KMS-11 (cell line): ENCODE data around the gene MAP3K2.

Experiments used
- H2AFZ ChIP-seq: fragments of 200-600 bp; sonication (generic); 2 replicates; pipeline ENCODE4 v1.6.1; 2016; ENCODE audit warnings: antibody characterized with exemption, mixed run types, low read depth
- H3K27ac ChIP-seq: fragments of 200-600 bp; sonication (generic); 2 replicates; pipeline ENCODE4 v1.6.1; 2016; ENCODE audit warnings: mild to moderate bottlenecking, mixed run types
- H3K27me3 ChIP-seq: fragments of 200-600 bp; sonication (generic); 2 replicates; pipeline ENCODE4 v1.6.1; 2017; ENCODE audit warnings: mild to moderate bottlenecking, low read depth, mixed run types, moderate library complexity; ENCODE audit not compliant: insufficient read depth
- H3K36me3 ChIP-seq: fragments of 200-600 bp; sonication (generic); 2 replicates; pipeline ENCODE4 v1.6.1; 2017; ENCODE audit warnings: mild to moderate bottlenecking, mixed run types; ENCODE audit not compliant: insufficient read depth
- H3K4me1 ChIP-seq: fragments of 200-600 bp; sonication (generic); 2 replicates; pipeline ENCODE4 v1.6.1; 2016; ENCODE audit warnings: mild to moderate bottlenecking, low read depth, mixed run types; ENCODE audit not compliant: poor library complexity, severe bottlenecking
- H3K4me2 ChIP-seq: fragments of 200-600 bp; sonication (generic); 2 replicates; pipeline ENCODE4 v1.7.0; 2016; ENCODE audit warnings: mild to moderate bottlenecking, mixed run types
- H3K4me3 ChIP-seq: fragments of 200-600 bp; sonication (generic); IDR thresholded peaks from 2 replicates; pipeline ENCODE4 v1.6.1; 2017; ENCODE audit warnings: low read depth, low read length, mixed read lengths; ENCODE audit not compliant: insufficient read depth
- H3K79me2 ChIP-seq: fragments of 200-600 bp; sonication (generic); 2 replicates; pipeline ENCODE4 v1.6.1; 2016; ENCODE audit warnings: low read depth, mixed run types; ENCODE audit not compliant: insufficient read depth
- H3K9ac ChIP-seq: fragments of 200-600 bp; sonication (generic); 2 replicates; pipeline ENCODE4 v1.6.1; 2016; ENCODE audit warnings: mild to moderate bottlenecking, mixed run types
- H4K20me1 ChIP-seq: fragments of 200-600 bp; sonication (generic); 2 replicates; pipeline ENCODE4 v1.6.1; 2016; ENCODE audit warnings: mild to moderate bottlenecking, mixed run types; ENCODE audit not compliant: insufficient read depth
- TF ChIP-seq, protein P1 (sequence below): fragments of 200-600 bp; sonication (generic); conservative IDR thresholded peaks from 2 replicates; pipeline ENCODE4 v1.6.1; 2017; ENCODE audit warnings: low read depth, mild to moderate bottlenecking, antibody characterized with exemption, low read length, moderate library complexity, mixed read lengths

Gene MAP3K2

DNA sequence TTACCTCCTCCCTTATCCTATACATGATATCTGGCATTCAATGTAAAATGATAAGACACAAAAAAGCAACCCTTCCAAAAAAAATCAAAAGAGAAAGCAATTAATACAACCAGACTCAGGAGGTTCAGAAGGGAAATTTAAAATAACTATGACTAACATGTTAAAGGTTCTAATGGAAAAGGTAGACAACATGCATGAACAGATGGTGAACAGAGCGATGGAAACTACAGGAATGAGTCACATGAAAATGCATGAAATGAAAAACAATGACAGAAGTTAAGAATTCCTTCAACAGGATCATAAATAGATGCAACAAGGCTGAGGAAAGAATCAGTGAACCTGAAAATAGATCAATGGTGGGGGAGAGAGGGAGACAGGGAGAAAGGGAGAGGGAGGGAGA is 67.7 kb downstream of the MAP3K2 start:
- no peak overlapping the region for H3K4me3 ChIP-seq
- H3K27me3 ChIP-seq, result no peaks in the 10 kb centered on the region
- H3K36me3 ChIP-seq, result no peaks in the 10 kb centered on the region
- H3K4me2 ChIP-seq, result no peak overlapping the region
- TF ChIP-seq, protein P1, sequence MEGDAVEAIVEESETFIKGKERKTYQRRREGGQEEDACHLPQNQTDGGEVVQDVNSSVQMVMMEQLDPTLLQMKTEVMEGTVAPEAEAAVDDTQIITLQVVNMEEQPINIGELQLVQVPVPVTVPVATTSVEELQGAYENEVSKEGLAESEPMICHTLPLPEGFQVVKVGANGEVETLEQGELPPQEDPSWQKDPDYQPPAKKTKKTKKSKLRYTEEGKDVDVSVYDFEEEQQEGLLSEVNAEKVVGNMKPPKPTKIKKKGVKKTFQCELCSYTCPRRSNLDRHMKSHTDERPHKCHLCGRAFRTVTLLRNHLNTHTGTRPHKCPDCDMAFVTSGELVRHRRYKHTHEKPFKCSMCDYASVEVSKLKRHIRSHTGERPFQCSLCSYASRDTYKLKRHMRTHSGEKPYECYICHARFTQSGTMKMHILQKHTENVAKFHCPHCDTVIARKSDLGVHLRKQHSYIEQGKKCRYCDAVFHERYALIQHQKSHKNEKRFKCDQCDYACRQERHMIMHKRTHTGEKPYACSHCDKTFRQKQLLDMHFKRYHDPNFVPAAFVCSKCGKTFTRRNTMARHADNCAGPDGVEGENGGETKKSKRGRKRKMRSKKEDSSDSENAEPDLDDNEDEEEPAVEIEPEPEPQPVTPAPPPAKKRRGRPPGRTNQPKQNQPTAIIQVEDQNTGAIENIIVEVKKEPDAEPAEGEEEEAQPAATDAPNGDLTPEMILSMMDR, result no peak
- H3K9ac ChIP-seq, result no peak overlapping the region
- no peaks in the 10 kb centered on the region for H3K79me2 ChIP-seq
- no peaks in the 10 kb centered on the region for H3K4me1 ChIP-seq
- H2AFZ ChIP-seq, result no peak overlapping the region
- H3K27ac ChIP-seq, result no peak overlapping the region
- H4K20me1 ChIP-seq, result no peaks in the 10 kb centered on the region

DNA sequence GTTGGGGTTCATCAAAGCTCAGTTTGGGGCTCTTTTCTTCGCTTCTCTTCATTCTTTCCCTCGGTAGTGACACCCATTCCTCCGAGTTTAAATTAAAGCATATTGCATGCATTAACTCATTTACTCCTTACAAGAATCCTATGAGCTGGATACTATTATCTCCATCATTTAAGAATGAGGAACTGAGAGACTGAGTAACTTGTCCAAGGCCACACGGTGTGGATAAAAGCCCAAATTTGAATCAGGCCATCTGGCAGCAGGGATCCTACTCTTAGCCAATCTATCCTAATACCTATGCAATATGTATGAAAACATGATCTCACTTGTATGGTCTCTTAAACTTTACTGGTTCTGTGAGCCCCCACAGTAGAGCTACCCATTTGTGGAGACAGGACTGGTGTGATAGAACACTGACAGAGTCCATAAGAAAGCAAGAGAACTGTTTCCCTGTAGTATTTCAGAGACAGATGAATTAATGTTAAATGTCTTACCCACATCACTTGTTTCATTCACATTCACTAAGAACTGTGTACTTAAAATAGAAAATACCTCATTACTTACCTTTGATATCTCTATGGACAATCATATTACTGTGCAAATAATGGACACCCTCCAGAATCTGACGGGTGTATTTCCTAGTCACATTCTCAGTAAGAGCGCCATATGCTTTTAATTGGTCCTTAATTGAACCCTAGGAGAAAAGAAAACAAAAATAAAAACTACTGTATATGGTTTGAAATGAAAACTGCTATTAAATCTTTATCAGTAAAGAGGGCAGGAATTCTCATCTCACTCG is 73.4 kb downstream of the MAP3K2 start:
- no peak overlapping the region for H2AFZ ChIP-seq
- H3K27ac ChIP-seq, result no peak overlapping the region
- H4K20me1 ChIP-seq, result no peaks in the 10 kb centered on the region
- H3K4me2 ChIP-seq, result no peak overlapping the region
- H3K4me3 ChIP-seq, result no peak overlapping the region
- TF ChIP-seq, protein P1, result no peak
- H3K79me2 ChIP-seq, result no peaks in the 10 kb centered on the region
- H3K4me1 ChIP-seq, result no peaks in the 10 kb centered on the region
- no peak overlapping the region for H3K9ac ChIP-seq
- H3K36me3 ChIP-seq, result peaks cover 3% of the 10 kb centered on the region; the same call in 1 of the 2 replicates
- no peaks in the 10 kb centered on the region for H3K27me3 ChIP-seq

DNA sequence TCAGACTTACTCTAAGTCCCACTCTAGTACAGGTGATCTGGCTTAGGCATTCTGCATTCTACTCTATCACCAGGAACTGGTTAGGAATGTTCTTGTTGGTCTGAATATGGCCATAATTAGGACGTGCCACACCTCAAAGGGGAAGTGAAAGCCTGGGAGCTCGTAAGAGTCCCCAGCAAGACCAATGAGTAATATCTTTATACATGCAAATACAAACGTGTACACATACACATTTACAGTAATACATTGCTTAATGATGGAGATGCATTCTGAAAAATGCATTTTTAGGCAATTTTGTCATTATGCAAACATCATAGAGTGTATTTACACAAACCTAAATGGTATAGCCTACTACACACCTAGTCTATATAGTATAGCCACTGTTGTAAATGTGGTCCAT is 74.4 kb downstream of the MAP3K2 start:
- no peak overlapping the region for H3K9ac ChIP-seq
- H3K27ac ChIP-seq, result no peak overlapping the region
- TF ChIP-seq, protein P1, result no peak
- no peak overlapping the region for H3K4me3 ChIP-seq
- peaks cover 3% of the 10 kb centered on the region; the same call in 1 of the 2 replicates for H3K36me3 ChIP-seq
- no peaks in the 10 kb centered on the region for H3K4me1 ChIP-seq
- H3K4me2 ChIP-seq, result no peak overlapping the region
- H3K79me2 ChIP-seq, result no peaks in the 10 kb centered on the region
- no peak overlapping the region for H2AFZ ChIP-seq
- no peaks in the 10 kb centered on the region for H3K27me3 ChIP-seq
- no peaks in the 10 kb centered on the region for H4K20me1 ChIP-seq

DNA sequence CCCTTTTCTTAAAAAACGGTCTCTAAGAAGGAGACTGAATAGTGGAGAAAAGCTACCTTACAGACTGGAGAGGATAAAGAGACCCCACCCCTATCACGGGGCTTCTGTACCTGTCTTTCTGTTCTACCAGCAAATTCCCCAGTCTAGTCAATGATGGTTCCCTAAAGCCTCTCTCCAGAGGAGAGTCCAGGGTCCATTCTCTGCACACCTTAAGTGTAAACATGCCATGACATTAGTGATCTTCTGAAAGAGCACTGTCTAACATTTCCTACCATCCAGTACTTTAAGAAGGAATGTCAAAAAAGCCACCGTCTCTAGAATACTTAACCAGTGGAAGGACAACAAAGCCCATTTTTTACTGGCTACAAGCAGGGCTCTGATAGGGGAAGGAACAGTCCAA is 76.8 kb downstream of the MAP3K2 start:
- no peak overlapping the region for H3K27ac ChIP-seq
- H3K4me1 ChIP-seq, result no peaks in the 10 kb centered on the region

More for the DNA sequence above, 76.8 kb downstream of the MAP3K2 start:
- no peaks in the 10 kb centered on the region for H4K20me1 ChIP-seq
- H2AFZ ChIP-seq, result no peak overlapping the region
- H3K9ac ChIP-seq, result no peak overlapping the region
- H3K36me3 ChIP-seq, result peaks cover 3% of the 10 kb centered on the region; the same call in 1 of the 2 replicates
- H3K4me3 ChIP-seq, result no peak overlapping the region
- TF ChIP-seq, protein P1, result no peak
- no peak overlapping the region for H3K4me2 ChIP-seq
- H3K27me3 ChIP-seq, result no peaks in the 10 kb centered on the region
- H3K79me2 ChIP-seq, result no peaks in the 10 kb centered on the region
